RKO (cell line): ENCODE data around the gene CACNA2D3.
"Not testable (repeated sequence)": the region's sequence is repeated elsewhere in the genome, so short reads cannot be mapped to it uniquely, and the experiment has no call there.

Experiments used
- DNase-seq: peaks from one replicate; pipeline ENCODE4 v3.0.0-alpha.2; 2016; ENCODE audit warnings: low spot score

Gene CACNA2D3

DNA sequence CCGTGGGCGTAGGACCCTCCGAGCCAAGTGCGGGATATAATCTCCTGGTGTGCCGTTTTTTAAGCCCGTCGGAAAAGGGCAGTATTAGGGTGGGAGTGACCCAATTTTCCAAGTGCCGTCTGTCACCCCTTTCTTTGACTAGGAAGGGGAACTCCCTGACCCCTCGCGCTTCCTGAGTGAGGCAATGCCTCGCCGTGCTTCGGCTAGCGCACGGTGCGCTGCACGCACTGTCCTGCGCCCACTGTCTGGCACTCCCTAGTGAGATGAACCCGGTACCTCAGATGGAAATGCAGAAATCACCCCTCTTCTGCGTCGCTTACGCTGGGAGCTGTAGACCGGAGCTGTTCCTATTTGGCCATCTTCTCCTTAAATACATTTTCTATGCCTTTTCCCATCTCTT lies 342.2 kb downstream of the CACNA2D3 start:
- DNase-seq = not testable (repeated sequence)

- no peak for DNase-seq
These were observed 354.5 kb downstream of the CACNA2D3 start for GRCh38 chr3:54476891-54477290.

GRCh38 chr3:54481606-54482365 lies 359.4 kb downstream of the CACNA2D3 start:
- no peak for DNase-seq

GRCh38 chr3:54484334-54484733 lies 362.0 kb downstream of the CACNA2D3 start:
- DNase-seq = no peak

GRCh38 chr3:54486317-54486716 lies 364.0 kb downstream of the CACNA2D3 start:
- no peak for DNase-seq

DNA sequence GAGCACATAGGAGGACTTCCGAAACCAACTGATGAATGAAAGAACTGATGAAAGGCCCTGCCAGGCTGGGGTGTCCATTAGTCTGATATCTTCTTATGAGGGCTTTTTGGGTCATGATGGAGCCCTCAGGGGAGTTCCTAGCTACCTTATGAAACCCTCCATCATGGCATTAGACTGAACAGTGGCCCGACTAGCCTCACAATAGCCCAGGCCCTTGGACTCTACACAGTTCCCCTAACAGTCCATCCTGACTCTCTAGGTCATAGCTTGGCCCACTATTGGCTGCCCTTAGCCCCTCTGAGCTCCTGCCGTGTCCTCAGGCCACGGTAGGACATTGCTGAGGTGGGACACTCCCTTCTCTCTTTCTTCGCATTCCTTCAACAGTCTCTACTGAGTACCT lies 365.9 kb downstream of the CACNA2D3 start:
- DNase-seq = no peak

DNA sequence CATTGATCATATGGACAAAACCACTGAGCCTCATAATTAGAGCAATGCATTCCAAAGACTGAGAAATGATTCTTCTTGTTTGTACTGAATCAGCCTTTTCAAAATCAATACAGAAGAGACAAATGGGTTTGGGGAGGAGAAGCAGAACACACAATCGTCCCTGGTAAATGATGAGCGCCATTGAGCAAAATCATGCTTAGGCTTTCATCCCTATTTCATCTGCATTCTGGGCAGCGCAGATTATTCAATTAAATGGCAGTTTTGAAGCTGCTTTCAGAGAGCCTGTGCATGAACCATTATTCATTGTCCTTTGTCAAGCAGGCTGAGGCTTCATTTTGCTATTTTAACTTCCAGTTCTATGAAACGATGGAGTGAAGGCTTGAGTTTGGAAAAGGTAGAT lies 371.9 kb downstream of the CACNA2D3 start:
- DNase-seq = no peak

GRCh38 chr3:54506603-54507002 lies 384.3 kb downstream of the CACNA2D3 start:
- peak; percentile 1 for DNase-seq

- DNase-seq = no peak
These were observed 385.6 kb downstream of the CACNA2D3 start for GRCh38 chr3:54507876-54508460.

- DNase-seq = no peak
These were observed 388.2 kb downstream of the CACNA2D3 start for GRCh38 chr3:54510506-54510905.

DNA sequence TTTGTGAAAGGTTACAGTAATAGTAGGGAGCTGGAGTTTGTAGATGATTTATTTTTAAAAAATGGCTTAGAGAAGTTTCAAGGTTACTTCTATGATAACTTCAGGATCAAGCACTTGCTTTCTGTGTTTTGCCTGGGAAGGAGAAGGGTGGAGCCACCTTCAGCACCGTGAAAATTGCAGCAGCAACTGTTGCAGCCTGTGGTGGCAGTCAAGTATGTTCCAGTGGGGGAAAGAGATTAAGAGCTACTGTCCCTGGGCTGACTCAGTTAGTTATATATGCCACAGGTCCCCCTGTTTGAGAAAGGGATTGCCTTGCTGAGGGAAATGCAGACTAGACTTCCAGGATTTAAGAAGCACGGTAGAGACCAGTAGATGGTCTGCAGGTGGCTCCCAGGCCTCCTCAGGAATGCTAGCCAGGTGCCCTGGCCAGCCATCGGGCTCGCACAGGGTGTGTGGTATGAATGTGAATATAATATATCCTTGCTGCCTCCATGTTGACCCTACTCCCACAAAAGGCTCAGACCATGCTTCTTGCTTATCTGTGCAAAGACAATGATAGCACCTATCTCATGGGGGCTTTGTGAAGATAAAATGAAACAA lies 389.5 kb downstream of the CACNA2D3 start:
- DNase-seq = no peak

- no peak for DNase-seq
These were observed 391.7 kb downstream of the CACNA2D3 start for GRCh38 chr3:54514006-54514405.

GRCh38 chr3:54514416-54514815 lies 392.1 kb downstream of the CACNA2D3 start:
- DNase-seq = no peak

GRCh38 chr3:54515441-54516213 lies 393.3 kb downstream of the CACNA2D3 start:
- DNase-seq = no peak

DNA sequence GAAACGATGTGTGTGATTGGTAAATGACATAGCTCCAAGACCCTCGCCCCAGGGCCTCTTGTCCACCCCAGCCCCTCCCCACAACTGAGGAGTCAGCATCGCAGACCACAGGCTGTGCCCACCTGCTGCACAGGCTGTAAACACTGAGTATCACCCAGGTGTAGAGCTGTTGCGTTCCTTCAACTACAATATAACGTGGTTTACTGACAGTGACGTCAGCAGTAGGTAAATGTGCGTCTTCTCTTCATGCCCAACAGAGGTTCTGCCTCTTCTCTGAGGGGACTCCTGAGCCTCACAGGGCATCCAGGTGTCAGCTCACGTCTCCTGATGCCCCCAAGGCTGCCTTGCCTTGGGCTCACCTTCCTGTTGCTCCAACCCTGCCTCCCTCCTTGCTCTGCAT lies 395.1 kb downstream of the CACNA2D3 start:
- DNase-seq = no peak

DNA sequence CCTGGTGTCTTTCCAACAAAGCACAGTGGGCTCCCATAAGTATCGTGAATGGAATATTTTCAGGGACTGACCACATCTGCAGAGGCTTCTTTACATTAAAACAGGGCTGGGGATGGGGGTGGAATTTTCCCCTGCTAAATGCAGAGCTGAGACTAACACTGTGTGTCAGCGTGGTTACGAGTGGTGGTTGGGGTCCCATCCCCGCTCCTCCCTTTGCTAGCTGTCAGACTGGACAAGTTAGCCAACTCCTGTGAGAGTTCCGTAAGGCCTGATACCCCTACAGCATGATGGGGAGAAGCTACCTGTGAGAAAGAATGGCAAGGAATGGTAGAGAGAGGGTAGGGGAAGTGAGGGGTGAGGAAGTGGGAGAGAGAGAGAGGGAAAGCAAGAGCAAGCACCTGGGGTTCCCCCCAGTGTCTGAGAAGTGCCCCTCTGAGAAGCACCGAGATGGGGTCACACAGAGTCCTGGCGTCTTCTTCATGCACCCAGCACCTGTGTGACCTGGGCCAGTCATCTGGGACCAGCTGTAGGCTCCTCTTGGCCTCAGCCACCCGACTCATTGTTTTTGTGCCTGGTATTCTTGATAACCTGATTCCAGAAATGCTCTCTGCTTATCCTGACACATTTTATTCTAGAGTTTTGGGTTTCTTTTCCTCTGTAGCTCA lies 395.8 kb downstream of the CACNA2D3 start:
- DNase-seq = no peak

DNA sequence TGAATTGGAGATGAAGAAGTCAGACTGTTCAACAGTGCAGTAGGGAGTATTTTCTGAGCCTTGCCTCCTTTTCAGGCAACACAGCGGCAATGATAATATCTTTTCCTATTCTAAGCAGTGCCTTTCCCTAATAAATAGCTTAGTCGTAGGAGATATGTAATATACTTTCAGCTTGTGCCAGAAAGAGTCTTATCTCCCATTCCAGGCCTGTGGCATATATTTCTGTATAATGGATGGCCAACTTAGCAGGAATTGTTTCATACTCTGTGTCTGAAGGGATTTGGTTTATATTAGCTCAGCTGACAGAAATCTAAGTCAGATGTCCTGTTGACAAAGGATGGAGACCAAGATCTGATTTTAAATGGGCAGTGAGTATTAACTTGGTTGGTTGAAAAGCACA lies 397.1 kb downstream of the CACNA2D3 start:
- no peak for DNase-seq

DNA sequence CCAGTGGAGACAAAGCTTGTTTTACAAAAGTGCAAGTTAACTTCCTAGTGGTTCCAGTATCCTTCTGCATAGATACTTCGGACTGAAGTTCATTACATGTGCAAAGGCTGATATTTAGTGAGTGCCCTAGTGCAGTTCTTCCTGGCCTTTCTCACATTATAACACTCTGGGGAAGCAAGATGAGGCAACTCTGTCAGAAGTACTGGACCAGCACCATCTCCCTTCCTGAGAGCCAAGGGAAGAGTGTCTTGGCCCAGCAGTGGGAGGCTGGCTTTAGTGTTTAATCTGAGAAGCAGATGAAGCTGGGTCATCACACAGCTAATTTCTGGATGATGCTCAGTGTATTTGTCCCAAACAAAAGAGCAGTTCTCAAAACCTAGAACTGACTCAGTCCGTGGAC lies 397.7 kb downstream of the CACNA2D3 start:
- DNase-seq = no peak

DNA sequence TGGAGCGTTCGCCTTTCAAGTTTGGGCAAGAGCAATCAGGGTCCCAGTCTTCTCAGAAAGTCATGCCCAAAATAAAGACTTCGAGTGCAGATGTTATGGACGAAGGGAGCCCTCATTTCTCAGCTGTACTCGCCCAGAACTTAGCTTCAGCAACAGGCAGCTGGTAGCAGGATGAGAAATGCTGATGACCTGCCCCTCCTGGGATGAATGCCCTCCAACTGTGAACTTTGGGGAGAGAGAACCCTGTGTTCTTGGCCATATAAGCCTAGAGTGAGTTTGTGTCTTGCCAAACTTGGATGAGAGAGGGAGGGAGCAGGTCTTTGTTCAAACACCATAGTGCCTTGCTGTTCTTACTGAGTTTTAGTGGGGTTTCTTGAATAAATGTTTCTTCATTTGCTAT lies 405.2 kb downstream of the CACNA2D3 start:
- DNase-seq = no peak

DNA sequence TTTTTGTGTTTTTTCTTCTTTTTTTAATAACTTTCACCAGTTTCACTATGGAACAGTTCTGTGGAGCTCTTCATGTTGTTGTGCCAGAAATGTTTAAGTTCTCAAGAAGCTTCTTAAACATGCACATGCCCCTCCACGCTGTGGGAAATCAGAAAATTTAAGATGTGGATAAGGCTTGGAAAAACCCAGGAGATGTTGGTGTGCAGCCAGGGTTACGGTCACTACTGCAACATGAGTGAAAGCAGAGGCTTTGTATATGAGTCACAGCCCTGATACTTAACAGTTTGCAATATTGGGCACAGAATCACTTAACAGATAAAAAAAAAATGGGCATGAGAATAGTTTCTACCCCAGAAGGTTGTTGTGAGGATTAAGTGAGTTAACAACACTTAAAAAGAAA lies 405.6 kb downstream of the CACNA2D3 start:
- no peak for DNase-seq

DNA sequence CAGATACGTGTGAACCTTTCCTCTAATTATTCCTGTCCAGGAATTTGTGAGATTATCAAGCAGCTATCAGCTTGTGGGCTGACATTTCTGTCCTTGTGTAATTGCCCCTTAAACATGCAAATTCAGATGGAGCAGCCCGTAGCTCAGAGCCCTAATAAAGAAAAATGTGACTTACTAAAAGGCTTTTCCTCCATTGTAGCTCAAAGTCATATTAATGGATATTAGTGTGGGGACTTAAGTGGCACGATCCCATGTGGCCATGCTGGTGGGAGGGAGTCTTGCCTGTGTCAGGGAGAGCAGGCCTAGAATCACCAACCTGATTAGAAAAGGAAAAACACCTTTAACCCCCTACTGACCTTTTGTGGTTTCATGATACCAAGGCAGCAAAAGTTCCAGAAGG lies 406.3 kb downstream of the CACNA2D3 start:
- DNase-seq = no peak

DNA sequence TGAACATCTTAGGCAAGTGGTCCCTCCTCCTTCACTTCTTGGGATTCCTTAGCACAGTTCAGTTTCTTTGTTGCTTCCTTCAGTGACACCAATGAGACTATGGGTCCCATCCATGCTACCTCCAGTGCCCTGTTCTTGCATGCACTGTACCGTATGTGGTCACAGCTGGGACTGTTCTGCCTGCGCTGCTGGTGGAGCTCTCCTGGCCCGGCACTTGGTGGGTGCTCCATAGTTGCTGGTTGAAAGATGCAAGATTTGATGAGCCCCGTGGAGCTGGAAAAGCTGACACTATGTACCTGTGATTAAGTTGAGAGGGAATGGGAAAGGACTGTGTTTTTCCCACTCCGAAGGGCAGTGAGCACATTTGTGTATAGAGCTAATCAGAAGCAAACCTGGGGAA lies 407.7 kb downstream of the CACNA2D3 start:
- DNase-seq = no peak
